Measurements from ENCODE around the gene QSOX1.
A peak's percentile ranks its signal among the peaks of the same experiment; 100 is the strongest.

Gene QSOX1

GRCh38 chr1:180231506-180231921 lies 76.8 kb downstream of the QSOX1 start:
- Histone ChIP-seq H3K9me3 (ENCODE audit: insufficient read depth, low read length) (no peaks in the 10 kb centered on the region), H4K20me1 (ENCODE audit: low read depth, low read length) (no peaks in the 10 kb centered on the region), H3K9ac (ENCODE audit: low read length) (peak overlapping the region; percentile 67), H3F3A (ENCODE audit: insufficient read depth) (peaks cover 16% of the 10 kb centered on the region; the same call in 1 of the 2 replicates), H3K4me3 (ENCODE audit: insufficient read depth, low read length, poor library complexity, severe bottlenecking) (peak overlapping the region; percentile 69), H3K27me3 (ENCODE audit: low read length) (no peaks in the 10 kb centered on the region), H3K36me3 (ENCODE audit: low read length) (no peaks in the 10 kb centered on the region), H3K79me2 (ENCODE audit: insufficient read depth, low read length) (no peaks in the 10 kb centered on the region), H3K9me2 (replicated peaks; ENCODE audit: insufficient read depth, low read length) (no peaks in the 10 kb centered on the region), H3K27ac (ENCODE audit: low read depth, low read length) (no peak overlapping the region), H2AFZ (ENCODE audit: low read depth, low read length, severe bottlenecking) (peak overlapping the region; percentile 99), H3K4me2 (ENCODE audit: low read depth, low read length, poor library complexity, severe bottlenecking) (peak overlapping the region; percentile 73)
- TF ChIP-seq CTCF (IDR thresholded peaks at IDR 0.05; ENCODE audit: insufficient read depth, low read length, poor library complexity, severe bottlenecking) (peak; percentile 49), EZH2phosphoT487 (conservative IDR thresholded peaks at IDR 0.05; ENCODE audit: low read length) (no peak)

- H3K36me3 ChIP-seq (ENCODE audit: low read length) = no peaks in the 10 kb centered on the region
- peaks cover 16% of the 10 kb centered on the region; the same call in 1 of the 2 replicates for H3F3A ChIP-seq (ENCODE audit: insufficient read depth)
- H3K27me3 ChIP-seq (ENCODE audit: low read length) = no peaks in the 10 kb centered on the region
- no peaks in the 10 kb centered on the region for H3K79me2 ChIP-seq (ENCODE audit: insufficient read depth, low read length)
- H2AFZ ChIP-seq (ENCODE audit: low read depth, low read length, severe bottlenecking) = peak overlapping the region; percentile 99
- H3K9ac ChIP-seq (ENCODE audit: low read length) = peak overlapping the region; percentile 67; the same call in 1 of the 2 replicates
- peak overlapping the region; percentile 73 for H3K4me2 ChIP-seq (ENCODE audit: low read depth, low read length, poor library complexity, severe bottlenecking)
- H3K9me3 ChIP-seq (ENCODE audit: insufficient read depth, low read length) = no peaks in the 10 kb centered on the region
- TF ChIP-seq EZH2phosphoT487 (conservative IDR thresholded peaks at IDR 0.05; ENCODE audit: low read length) = no peak
- TF ChIP-seq CTCF (IDR thresholded peaks at IDR 0.05; ENCODE audit: insufficient read depth, low read length, poor library complexity, severe bottlenecking) = no peak
- no peaks in the 10 kb centered on the region for H4K20me1 ChIP-seq (ENCODE audit: low read depth, low read length)
- H3K4me3 ChIP-seq (ENCODE audit: insufficient read depth, low read length, poor library complexity, severe bottlenecking) = peak overlapping the region; percentile 69
- H3K27ac ChIP-seq (ENCODE audit: low read depth, low read length) = no peak overlapping the region
- no peaks in the 10 kb centered on the region for H3K9me2 ChIP-seq (replicated peaks; ENCODE audit: insufficient read depth, low read length)
These were observed 77.3 kb downstream of the QSOX1 start for GRCh38 chr1:180231936-180232335.

- Histone ChIP-seq H2AFZ (ENCODE audit: low read depth, low read length, severe bottlenecking) (no peak overlapping the region), H3F3A (ENCODE audit: insufficient read depth) (peaks cover 13% of the 10 kb centered on the region; the same call in 1 of the 2 replicates), H3K9ac (ENCODE audit: low read length) (no peak overlapping the region), H3K27me3 (ENCODE audit: low read length) (no peaks in the 10 kb centered on the region), H3K36me3 (ENCODE audit: low read length) (no peaks in the 10 kb centered on the region), H3K9me2 (replicated peaks; ENCODE audit: insufficient read depth, low read length) (no peaks in the 10 kb centered on the region), H3K79me2 (ENCODE audit: insufficient read depth, low read length) (no peaks in the 10 kb centered on the region), H4K20me1 (ENCODE audit: low read depth, low read length) (no peaks in the 10 kb centered on the region), H3K9me3 (ENCODE audit: insufficient read depth, low read length) (no peaks in the 10 kb centered on the region), H3K27ac (ENCODE audit: low read depth, low read length) (no peak overlapping the region), H3K4me2 (ENCODE audit: low read depth, low read length, poor library complexity, severe bottlenecking) (no peak overlapping the region), H3K4me3 (ENCODE audit: insufficient read depth, low read length, poor library complexity, severe bottlenecking) (no peak overlapping the region)
- TF ChIP-seq CTCF (IDR thresholded peaks at IDR 0.05; ENCODE audit: insufficient read depth, low read length, poor library complexity, severe bottlenecking) = no peak
- TF ChIP-seq EZH2phosphoT487 (conservative IDR thresholded peaks at IDR 0.05; ENCODE audit: low read length) = no peak
These were observed 77.9 kb downstream of the QSOX1 start for GRCh38 chr1:180232521-180233043.

Measured in SU-DHL-6 (cell line).